HG03060 (cell line): ENCODE results near the gene CYP19A1.
A peak's percentile ranks its signal among the peaks of the same experiment; 100 is the strongest.

ENCODE experiments used
- ATAC-seq: cut with Tn5 transposase; IDR thresholded peaks from one replicate; pipeline ENCODE4 v1.9.1; 2021; ENCODE audit warnings: low read depth, moderate number of reproducible peaks; ENCODE audit not compliant: unreplicated experiment

The CYP19A1 gene

GRCh38 chr15:51227940-51228732 lies 110.3 kb downstream of the CYP19A1 start:
- peak; percentile 81 for ATAC-seq

GRCh38 chr15:51226576-51227210 lies 111.7 kb downstream of the CYP19A1 start:
- no peak for ATAC-seq

DNA sequence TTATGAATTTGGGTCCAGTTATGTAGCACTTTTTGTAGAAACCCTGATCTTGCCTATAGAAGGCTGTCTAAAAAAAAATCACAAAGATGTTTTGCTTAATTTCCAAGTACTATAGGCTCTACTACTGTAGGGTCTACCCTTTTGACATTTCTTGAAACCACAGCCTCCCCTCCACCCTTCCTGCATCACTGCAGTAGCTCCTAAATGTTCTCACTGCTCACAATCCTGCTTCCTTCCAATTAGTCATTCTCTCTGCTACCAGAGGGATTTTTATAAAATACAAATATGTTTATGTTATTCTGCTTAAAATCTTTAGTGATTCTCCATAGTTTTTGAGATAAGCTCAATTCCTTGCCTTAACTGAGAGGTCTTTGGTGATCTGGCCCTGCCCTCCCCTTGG lies 114.0 kb downstream of the CYP19A1 start:
- ATAC-seq, result no peak

DNA sequence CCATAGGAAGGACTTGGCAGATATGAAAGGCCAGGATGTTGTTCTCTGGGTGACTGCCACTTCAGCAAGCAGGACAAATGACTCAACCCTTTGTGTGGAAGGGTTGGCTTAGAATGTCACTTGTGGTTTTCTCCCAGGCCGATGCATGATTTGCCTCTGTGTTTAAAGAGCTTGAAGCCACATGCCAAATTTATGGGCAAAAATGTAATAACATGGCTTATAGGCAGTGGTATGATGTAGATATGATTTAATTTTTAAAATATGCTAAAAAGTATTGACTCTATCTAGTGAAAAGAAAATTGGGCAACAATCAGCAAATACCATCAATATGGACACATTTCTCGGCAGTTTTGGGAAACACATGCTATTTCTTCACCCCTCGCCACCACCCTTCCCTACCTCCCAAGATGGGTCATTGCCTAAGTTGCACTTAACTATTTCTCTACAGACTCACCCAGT lies 114.6 kb downstream of the CYP19A1 start:
- ATAC-seq, result no peak

DNA sequence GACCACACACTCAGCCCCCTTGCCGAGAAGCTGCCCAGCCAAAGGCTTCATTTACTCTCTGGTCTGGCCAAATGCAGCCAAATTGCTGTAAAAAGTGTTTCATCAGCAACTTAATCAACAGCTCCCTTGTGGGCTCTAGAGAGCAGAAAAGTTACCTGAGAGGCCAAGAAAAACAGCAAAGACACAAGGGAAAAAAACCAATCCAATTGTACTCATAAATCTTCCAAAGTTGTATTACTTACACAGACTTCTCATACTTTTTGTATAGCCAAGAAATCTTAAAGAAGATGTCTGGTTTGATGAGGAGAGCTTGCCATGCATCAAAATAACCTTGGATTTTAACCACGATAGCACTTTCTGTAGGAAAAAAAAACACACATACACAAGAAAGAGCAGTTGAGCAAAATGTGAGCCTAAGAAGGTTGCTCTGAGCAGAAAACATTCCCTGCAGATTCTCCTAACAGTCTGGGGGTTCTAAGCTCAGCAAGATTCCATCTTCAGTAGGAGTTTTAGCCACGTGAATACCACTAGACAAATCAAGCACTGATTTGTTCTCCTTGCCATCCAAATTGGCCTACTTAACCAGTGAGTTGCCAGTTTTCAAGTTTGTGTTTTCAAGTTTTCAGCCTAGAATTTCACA lies 120.0 kb downstream of the CYP19A1 start:
- ATAC-seq, result no peak

DNA sequence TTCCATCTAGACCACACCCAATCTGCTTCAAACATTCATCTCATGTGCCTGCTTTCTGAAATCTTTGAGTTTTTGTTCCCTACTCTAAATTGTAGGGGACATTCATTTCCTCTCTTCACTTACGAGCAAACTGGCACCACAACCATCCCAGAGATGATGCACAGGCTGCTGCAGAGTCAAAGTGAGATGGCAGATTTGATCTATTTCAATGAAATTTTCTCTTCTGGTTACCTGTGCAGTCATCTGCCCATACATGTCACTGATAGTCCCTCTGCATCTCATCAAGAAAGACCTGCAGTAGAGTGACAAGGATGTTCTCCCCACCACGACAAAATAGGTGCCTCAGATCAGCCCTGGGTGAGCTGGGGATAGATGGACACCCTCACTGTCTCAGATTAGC lies 125.5 kb downstream of the CYP19A1 start:
- ATAC-seq, result no peak

GRCh38 chr15:51212239-51212638 lies 126.2 kb downstream of the CYP19A1 start:
- ATAC-seq, result no peak

- ATAC-seq, result no peak
These were observed 133.1 kb downstream of the CYP19A1 start for GRCh38 chr15:51205050-51205975.

GRCh38 chr15:51203797-51204196 lies 134.6 kb downstream of the CYP19A1 start:
- no peak for ATAC-seq

DNA sequence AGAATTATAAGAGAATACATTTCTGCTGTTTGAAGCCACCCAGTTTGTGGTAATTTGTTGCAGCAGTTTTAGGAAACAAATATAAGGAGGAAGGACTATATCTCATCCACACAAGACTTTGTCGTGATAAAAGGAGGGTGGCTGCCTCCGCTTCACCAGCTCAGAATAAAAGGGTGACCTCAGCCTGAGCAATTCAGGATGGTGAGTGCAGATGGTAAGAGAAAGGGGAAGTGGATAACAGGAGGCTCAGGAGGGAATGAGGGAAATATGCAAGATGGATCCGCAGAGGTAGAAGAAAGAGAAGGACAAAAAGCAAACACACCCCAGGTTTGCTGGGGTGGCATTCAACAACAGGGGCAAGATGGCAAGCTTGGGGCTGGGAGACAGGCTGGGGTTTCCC lies 135.6 kb downstream of the CYP19A1 start:
- ATAC-seq, result no peak

GRCh38 chr15:51201581-51201980 lies 136.8 kb downstream of the CYP19A1 start:
- ATAC-seq, result no peak

DNA sequence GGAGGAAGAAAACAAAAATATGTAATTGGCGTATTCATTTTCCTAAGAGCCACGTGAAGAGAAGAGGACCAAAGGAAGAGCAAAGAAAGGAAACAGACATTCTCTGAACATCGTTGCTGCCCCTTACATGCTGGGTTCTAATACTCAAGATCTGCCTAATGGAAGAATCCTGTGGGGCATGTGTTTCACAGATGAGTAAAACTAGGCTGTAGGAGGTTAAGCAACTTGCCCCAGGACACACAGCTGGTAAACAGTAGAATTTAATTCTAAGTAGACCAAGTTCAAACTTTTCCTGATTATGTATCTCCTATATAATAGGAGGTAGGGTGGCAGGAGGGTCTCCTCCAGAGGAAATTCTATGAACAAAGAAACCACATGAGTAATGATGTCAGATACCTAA lies 137.6 kb downstream of the CYP19A1 start:
- ATAC-seq, result no peak

DNA sequence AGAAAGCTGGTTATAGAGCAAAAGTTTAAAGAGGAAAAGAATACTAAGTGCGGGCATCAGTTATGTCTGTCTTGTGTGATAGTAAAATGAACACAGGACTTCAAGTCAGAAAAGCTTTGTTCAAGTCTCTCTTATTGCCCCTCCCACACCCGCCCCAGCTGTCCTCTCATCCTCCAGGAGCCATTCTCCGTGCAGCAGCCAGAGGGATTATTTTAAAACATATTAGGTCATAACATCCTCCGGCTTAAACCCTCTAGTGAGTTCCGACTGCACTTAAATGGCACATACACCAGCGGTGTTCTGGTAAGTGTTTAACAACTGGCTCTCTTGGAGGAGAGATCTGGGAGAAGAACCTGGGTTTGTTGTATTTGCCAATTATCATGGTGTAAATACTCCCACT lies 138.9 kb downstream of the CYP19A1 start:
- ATAC-seq, result no peak

- ATAC-seq, result no peak
These were observed 139.6 kb downstream of the CYP19A1 start for GRCh38 chr15:51198701-51199232.

DNA sequence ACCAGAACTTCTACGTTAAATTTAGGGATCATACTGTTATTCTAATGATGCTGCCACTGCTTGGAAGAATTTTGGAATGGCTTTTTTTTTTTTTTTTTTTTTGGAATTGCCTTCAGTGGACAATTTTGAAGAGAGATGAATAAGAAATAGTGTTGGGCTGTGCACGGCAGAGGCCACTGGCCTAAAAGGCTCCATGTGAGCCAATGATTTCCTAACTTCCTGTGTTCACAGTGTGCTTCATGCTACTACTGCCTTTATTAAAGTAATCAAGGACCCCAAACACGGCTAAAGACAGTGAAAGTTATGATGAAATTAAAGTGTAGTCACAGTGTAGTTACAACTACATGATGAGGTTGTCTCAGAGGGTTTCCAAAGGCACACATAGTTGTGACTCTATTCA lies 142.9 kb downstream of the CYP19A1 start:
- no peak for ATAC-seq

GRCh38 chr15:51193979-51194378 lies 144.4 kb downstream of the CYP19A1 start:
- ATAC-seq, result no peak

DNA sequence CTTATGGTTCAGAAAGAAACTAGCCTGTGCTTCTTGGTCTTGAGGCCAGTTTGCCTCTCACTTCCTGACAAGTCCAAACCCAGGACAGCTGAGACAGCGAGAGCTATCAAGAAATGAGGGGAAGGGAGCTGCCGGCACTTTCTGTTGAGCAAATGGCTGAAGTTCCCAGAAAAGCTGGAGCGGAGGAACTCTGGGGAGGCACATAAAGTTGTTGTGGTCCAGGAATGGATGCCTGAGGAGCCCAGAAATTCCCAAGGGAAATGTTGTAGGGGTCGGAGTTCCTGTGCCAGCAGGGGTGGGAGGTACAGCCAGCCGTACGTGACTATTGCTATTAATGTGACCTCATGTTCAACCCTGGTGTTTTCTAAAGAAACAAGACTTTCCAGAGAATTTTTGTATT lies 144.9 kb downstream of the CYP19A1 start:
- ATAC-seq, result no peak

GRCh38 chr15:51192521-51193280 lies 145.7 kb downstream of the CYP19A1 start:
- ATAC-seq, result no peak

GRCh38 chr15:51191766-51192165 lies 146.6 kb downstream of the CYP19A1 start:
- ATAC-seq, result no peak
